CD4-positive, alpha-beta memory T cell (primary cell): Measurements from ENCODE around the gene WASF3. TPM values are rescaled to one million over a fixed set of nuclear protein-coding genes. Genes with fewer than 3 reads are reported as not detected.

ENCODE experiments used
- CTCF ChIA-PET: fragments of 350-600 bp; sonication (Branson Sonifier 250); formaldehyde crosslinking; loops from one replicate; lab custom pipeline; 2021; ENCODE audit warnings: inconsistent platforms; ENCODE audit not compliant: partially characterized antibody; lab: Charles Lee
- POLR2A ChIA-PET: fragments of 350-600 bp; sonication (Branson Sonifier 250); formaldehyde crosslinking; loops from one replicate; lab custom pipeline; 2021; ENCODE audit not compliant: partially characterized antibody; lab: Charles Lee
- DNase-seq, 5 donors: peaks; one replicate each; pipeline versions ENCODE4 v3.0.0 to v3.0.0-alpha.2; 2020 to 2022; ENCODE audit warnings: mixed read lengths in 1 of 5
- H3K27ac ChIP-seq: one replicate; pipeline ENCODE4 v1.7.0; 2013; ENCODE audit warnings: low read depth, low read length
- H3K27me3 ChIP-seq: 2 replicates; pipeline ENCODE4 v1.7.0; 2013; ENCODE audit warnings: mild to moderate bottlenecking, low read length, moderate library complexity; ENCODE audit not compliant: insufficient read depth
- H3K36me3 ChIP-seq: 2 replicates; pipeline ENCODE4 v1.7.0; 2013; ENCODE audit warnings: mild to moderate bottlenecking, low read length, moderate library complexity; ENCODE audit not compliant: insufficient read depth
- H3K4me1 ChIP-seq: 2 replicates; pipeline ENCODE4 v1.7.0; 2013; ENCODE audit warnings: mild to moderate bottlenecking, low read length, moderate library complexity; ENCODE audit not compliant: insufficient read depth
- H3K4me3 ChIP-seq, 2 donors: one replicate each; pipeline ENCODE4 v1.7.0; 2013; ENCODE audit warnings: low read length in 2 of 2, mild to moderate bottlenecking in 1 of 2
- H3K9me3 ChIP-seq, 2 donors: one replicate each; pipeline ENCODE4 v1.7.0; 2013; ENCODE audit warnings: low read length in 2 of 2, control low read depth in 1 of 2; ENCODE audit not compliant: control insufficient read depth in 1 of 2
- H3K27ac Mint-ChIP-seq, 7 donors: one replicate each; pipeline ENCODE4 v1.8.0; 2020 to 2021; ENCODE audit warnings: mixed read lengths in 7 of 7, mild to moderate bottlenecking in 6 of 7, inconsistent platforms in 3 of 7, moderate library complexity in 3 of 7
- H3K27me3 Mint-ChIP-seq, 2 donors: one replicate each; pipeline ENCODE4 v1.8.0; 2020 to 2021; ENCODE audit warnings: mixed read lengths in 2 of 2
- H3K36me3 Mint-ChIP-seq, 2 donors: one replicate each; pipeline ENCODE4 v1.8.0; 2020 to 2021; ENCODE audit warnings: mixed read lengths in 2 of 2, inconsistent platforms in 1 of 2, mild to moderate bottlenecking in 1 of 2
- H3K4me1 Mint-ChIP-seq, 4 donors: one replicate each; pipeline ENCODE4 v1.8.0; 2020 to 2021; ENCODE audit warnings: mixed read lengths in 4 of 4, mild to moderate bottlenecking in 1 of 4
- H3K4me3 Mint-ChIP-seq, 8 donors: one replicate each; pipeline ENCODE4 v1.8.0; 2020 to 2021; ENCODE audit warnings: mixed read lengths in 8 of 8, mild to moderate bottlenecking in 7 of 8, moderate library complexity in 6 of 8, inconsistent platforms in 3 of 8
- H3K9me3 Mint-ChIP-seq, 8 donors: one replicate each; pipeline ENCODE4 v1.8.0; 2020 to 2021; ENCODE audit warnings: mixed read lengths in 8 of 8, mild to moderate bottlenecking in 5 of 8, inconsistent platforms in 3 of 8, moderate library complexity in 1 of 8
- intact Hi-C: fragments of 100-400 bp; cut with micrococcal nuclease; formaldehyde crosslinking; loops from one replicate; pipeline ENCODE4 v1.15.1; 2023
- polyA plus RNA-seq, 2 donors: library from polyadenylated mRNA; unstranded; fragments of 300-500 nt; fragmentation: Illumina TruSeq; gene quantifications; one replicate each; pipeline ENCODE4 v1.2.3, GENCODE V29; 2021
- total RNA-seq, 2 experiments: library from RNA; stranded (reverse); gene quantifications; one replicate each; pipeline ENCODE4 v1.2.3, GENCODE V29; 2021

Gene WASF3
- total and polyA plus RNA-seq, 4 experiments from 2014 or later = not detected

GRCh38 chr13:26727633-26728032 lies 170.2 kb downstream of the WASF3 start:
- peaks cover 0 to 4% (median 0%) of the 10 kb centered on the region in 8 donors for H3K9me3 Mint-ChIP-seq
- ChIA-PET CTCF (no interaction called here), POLR2A (no interaction called here)
- no peaks in the 10 kb centered on the region for H3K27me3 Mint-ChIP-seq
- Histone ChIP-seq H3K4me1 (no peaks in the 10 kb centered on the region), H3K36me3 (no peaks in the 10 kb centered on the region), H3K27ac (no peak overlapping the region), H3K9me3 (no peaks in the 10 kb centered on the region), H3K27me3 (no peaks in the 10 kb centered on the region), H3K4me3 (no peak overlapping the region)
- H3K4me3 Mint-ChIP-seq = no peak overlapping the region
- DNase-seq = no peak
- intact Hi-C loops = no loop called here
- no peak overlapping the region for H3K27ac Mint-ChIP-seq
- peaks cover 0 to 3% (median 0%) of the 10 kb centered on the region in 4 donors for H3K4me1 Mint-ChIP-seq
- no peaks in the 10 kb centered on the region for H3K36me3 Mint-ChIP-seq

GRCh38 chr13:26735677-26736076 lies 178.2 kb downstream of the WASF3 start:
- no peaks in the 10 kb centered on the region for H3K27me3 ChIP-seq
- DNase-seq = no peak
- H3K4me1 ChIP-seq = no peaks in the 10 kb centered on the region
- CTCF ChIA-PET = interaction anchor here (1.3 to 1.6 kb wide), 2 partner anchors 11 to 551 kb away, joined by 3 to 4 read pairs; no protein-coding TSS in a partner anchor
- no peaks in the 10 kb centered on the region for H3K9me3 ChIP-seq
- Mint-ChIP-seq H3K9me3 (peaks cover 2 to 37% (median 23%) of the 10 kb centered on the region in 8 donors), H3K4me1 (no peaks in the 10 kb centered on the region), H3K4me3 (no peak overlapping the region), H3K27me3 (peaks cover 4 to 9% of the 10 kb centered on the region in 2 donors), H3K27ac (peak overlapping the region in 1 of 7 donors; percentile 53), H3K36me3 (no peaks in the 10 kb centered on the region)
- intact Hi-C loops = no loop called here
- no peak overlapping the region for H3K27ac ChIP-seq
- POLR2A ChIA-PET = no interaction called here
- no peak overlapping the region for H3K4me3 ChIP-seq
- H3K36me3 ChIP-seq = no peaks in the 10 kb centered on the region

Other genes with a start within 250 kb of the WASF3 start
- not detected for gene GPR12, start 203.1 kb downstream of the WASF3 start, total RNA-seq
- not detected for gene GPR12, start 203.1 kb downstream of the WASF3 start, polyA plus RNA-seq